Hepatocyte (in vitro differentiated cells): ENCODE data around the gene STXBP6. TPM values are rescaled to one million over a fixed set of nuclear protein-coding genes. Genes with fewer than 3 reads are reported as not detected.
"Not testable (repeated sequence)": the region's sequence is repeated elsewhere in the genome, so short reads cannot be mapped to it uniquely, and the experiment has no call there.

ENCODE experiments used
- DNase-seq: peaks from one replicate; pipeline ENCODE4 v3.0.0-alpha.2; 2016; ENCODE audit warnings: low spot score
- H2AFZ ChIP-seq: fragments of 200-600 bp; sonication (generic); 2 replicates; pipeline ENCODE4 v1.6.0; 2016; ENCODE audit warnings: antibody characterized with exemption, mild to moderate bottlenecking
- H3K27ac ChIP-seq: fragments of 200-600 bp; sonication (generic); 2 replicates; pipeline ENCODE4 v1.5.1; 2016; ENCODE audit warnings: mild to moderate bottlenecking
- H3K27me3 ChIP-seq: fragments of 200-600 bp; sonication (generic); 2 replicates; pipeline ENCODE4 v1.6.1; 2016
- H3K36me3 ChIP-seq: fragments of 200-600 bp; sonication (generic); replicated peaks from 2 replicates; pipeline ENCODE4 v1.5.1; 2016; ENCODE audit warnings: low read depth; ENCODE audit not compliant: insufficient read depth
- H3K4me1 ChIP-seq: fragments of 200-600 bp; sonication (generic); 2 replicates; pipeline ENCODE4 v1.5.1; 2016; ENCODE audit warnings: mild to moderate bottlenecking, moderate library complexity; ENCODE audit not compliant: insufficient read depth
- H3K4me2 ChIP-seq: fragments of 200-600 bp; sonication (generic); 2 replicates; pipeline ENCODE4 v1.6.0; 2016
- H3K4me3 ChIP-seq: fragments of 200-600 bp; sonication (generic); 2 replicates; pipeline ENCODE4 v1.5.1; 2016; ENCODE audit warnings: mild to moderate bottlenecking
- H3K79me2 ChIP-seq: fragments of 200-600 bp; sonication (generic); 2 replicates; pipeline ENCODE4 v1.6.0; 2017; ENCODE audit warnings: mild to moderate bottlenecking
- H3K9me2 ChIP-seq: fragments of 200-600 bp; sonication (generic); replicated peaks from 2 replicates; pipeline ENCODE4 v1.6.0; 2017; ENCODE audit warnings: mild to moderate bottlenecking; ENCODE audit not compliant: insufficient read depth
- H3K9me3 ChIP-seq: fragments of 200-600 bp; sonication (generic); 2 replicates; pipeline ENCODE4 v1.5.1; 2016; ENCODE audit warnings: low read depth, mild to moderate bottlenecking
- H4K20me1 ChIP-seq: fragments of 200-600 bp; sonication (generic); 2 replicates; pipeline ENCODE4 v1.6.0; 2016; ENCODE audit warnings: mild to moderate bottlenecking; ENCODE audit not compliant: insufficient read depth, poor library complexity, severe bottlenecking
- CTCF ChIP-seq: fragments of 200-600 bp; sonication (generic); IDR thresholded peaks from 2 replicates; pipeline ENCODE4 v1.5.1; 2016; ENCODE audit warnings: antibody characterized with exemption, mild to moderate bottlenecking; ENCODE audit not compliant: poor library complexity
- EZH2 ChIP-seq: fragments of 200-600 bp; sonication (generic); IDR thresholded peaks from 2 replicates; pipeline ENCODE4 v1.6.1; 2016; ENCODE audit warnings: antibody characterized with exemption, mild to moderate bottlenecking, borderline replicate concordance
- EZH2phosphoT487 ChIP-seq: fragments of 200-600 bp; sonication (generic); IDR thresholded peaks from one replicate; pipeline ENCODE4 v1.6.1; 2018; ENCODE audit warnings: antibody characterized with exemption, mild to moderate bottlenecking, low read depth, moderate library complexity; ENCODE audit not compliant: unreplicated experiment, severe bottlenecking
- WGBS: methylation state at CpG from one replicate; pipeline ENCODE4 v1.1.6; 2016; ENCODE audit warnings: low lambda C conversion rate; ENCODE audit errors: missing lambda C conversion rate; 5-methylcytosine and 5-hydroxymethylcytosine counted together
- polyA plus RNA-seq: library from polyadenylated mRNA; unstranded; fragments of >200 nt; fragmentation: Nextera tagmentation; extraction: Ambion mirVana; gene quantifications from 2 replicates; pipeline ENCODE4 v1.2.1, GENCODE V29; 2016
- total RNA-seq: library from RNA; depleted of rRNA; stranded (reverse); fragments of >200 nt; gene quantifications from 2 replicates; pipeline ENCODE4 v1.2.3, GENCODE V29; 2014

Gene STXBP6
- total and polyA plus RNA-seq, 2 experiments from 2014 or later: 34.1 to 44.9 TPM

GRCh38 chr14:24774187-24774915, 275.6 kb downstream of the STXBP6 start:
- peak; percentile 9 for DNase-seq
- Histone ChIP-seq H3K4me3 (no peak overlapping the region), H3K27me3 (no peaks in the 10 kb centered on the region), H4K20me1 (no peaks in the 10 kb centered on the region), H3K9me2 (no peaks in the 10 kb centered on the region), H3K4me2 (peak overlapping the region; percentile 23), H3K36me3 (no peaks in the 10 kb centered on the region), H3K79me2 (no peaks in the 10 kb centered on the region), H3K27ac (peak overlapping the region; percentile 48), H3K9me3 (no peaks in the 10 kb centered on the region), H3K4me1 (no peaks in the 10 kb centered on the region), H2AFZ (no peak overlapping the region)
- 45% methylated on average over 6 of the region's 6 CpGs for WGBS
- TF ChIP-seq EZH2: no peak
- TF ChIP-seq EZH2phosphoT487: no peak
- TF ChIP-seq CTCF: no peak

DNA sequence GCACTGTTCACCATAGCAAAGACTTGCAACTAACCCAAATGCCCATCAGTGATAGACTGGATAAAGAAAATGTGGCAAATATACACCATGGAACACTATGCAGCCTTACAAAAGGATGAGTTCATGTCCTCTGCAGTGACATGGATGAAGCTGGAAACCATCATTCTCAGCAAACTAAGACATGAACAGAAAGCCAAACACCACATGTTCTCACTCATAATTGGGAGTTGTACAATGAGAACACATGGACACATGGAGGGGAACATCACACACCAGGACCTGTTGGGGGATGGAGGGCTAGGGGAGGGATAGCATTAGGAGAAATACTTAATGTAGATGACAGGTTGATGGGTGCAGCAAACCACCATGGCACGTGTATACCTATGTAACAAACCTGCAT, 276.4 kb downstream of the STXBP6 start:
- H3K27me3 ChIP-seq, H2AFZ ChIP-seq, H3K4me2 ChIP-seq, H3K79me2 ChIP-seq, H3K27ac ChIP-seq, H3K4me3 ChIP-seq, H3K36me3 ChIP-seq, DNase-seq, H3K9me3 ChIP-seq, H3K4me1 ChIP-seq, H4K20me1 ChIP-seq, H3K9me2 ChIP-seq: not testable (repeated sequence)
- WGBS: 100% methylated on average over 1 of the region's 1 CpG

DNA sequence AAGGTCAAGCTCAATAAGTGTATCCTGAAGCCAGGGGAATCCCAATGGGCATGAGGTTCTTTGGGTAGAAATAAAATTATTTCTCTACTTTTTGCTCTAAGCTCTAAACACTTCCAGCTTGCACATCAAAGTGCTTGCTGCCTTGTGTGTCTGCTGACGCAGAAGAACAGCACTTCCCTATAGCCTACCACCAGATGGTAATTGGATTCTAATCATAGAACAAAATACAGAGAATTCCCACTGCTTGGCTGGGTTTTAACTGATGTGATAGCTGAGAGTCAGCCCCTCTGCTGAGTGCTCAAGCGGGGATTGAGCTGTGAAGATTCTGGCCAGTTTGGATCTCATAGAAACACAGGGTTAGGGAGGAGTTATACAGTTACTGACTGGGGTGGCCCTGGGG, 283.5 kb downstream of the STXBP6 start:
- DNase-seq: no peak
- H2AFZ ChIP-seq: no peak overlapping the region
- H4K20me1 ChIP-seq: no peaks in the 10 kb centered on the region
- H3K9me2 ChIP-seq: no peaks in the 10 kb centered on the region
- no peaks in the 10 kb centered on the region for H3K79me2 ChIP-seq
- H3K4me2 ChIP-seq: no peak overlapping the region
- no peaks in the 10 kb centered on the region for H3K27me3 ChIP-seq
- no peak overlapping the region for H3K4me3 ChIP-seq
- WGBS: 53% methylated on average over 2 of the region's 2 CpGs
- H3K9me3 ChIP-seq: no peaks in the 10 kb centered on the region
- H3K4me1 ChIP-seq: no peaks in the 10 kb centered on the region
- no peak for TF ChIP-seq EZH2phosphoT487
- no peak for TF ChIP-seq CTCF
- no peak for TF ChIP-seq EZH2
- no peak overlapping the region for H3K27ac ChIP-seq
- H3K36me3 ChIP-seq: no peaks in the 10 kb centered on the region

DNA sequence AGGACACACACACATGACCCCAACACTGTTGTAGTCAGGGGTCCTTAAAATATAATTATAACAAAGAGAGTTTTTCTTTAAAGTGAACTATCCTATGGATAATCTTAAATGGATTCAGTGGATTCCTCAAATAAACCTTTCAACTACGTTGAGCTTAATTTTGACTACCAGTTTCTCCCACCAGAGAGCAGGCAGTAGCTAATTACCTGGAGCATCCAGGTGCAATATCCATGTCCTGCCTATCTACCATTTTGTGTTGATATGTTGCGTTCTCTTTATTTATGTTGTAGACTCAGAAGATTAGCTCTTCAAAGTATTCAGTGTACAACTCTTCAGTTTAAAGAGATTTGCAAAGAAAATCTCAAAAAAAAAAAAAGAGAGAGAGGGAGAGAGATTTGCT, 288.8 kb downstream of the STXBP6 start:
- no peaks in the 10 kb centered on the region for H3K9me2 ChIP-seq
- H3K4me1 ChIP-seq: no peaks in the 10 kb centered on the region
- H3K4me2 ChIP-seq: no peak overlapping the region
- H3K79me2 ChIP-seq: no peaks in the 10 kb centered on the region
- H3K9me3 ChIP-seq: no peaks in the 10 kb centered on the region
- 57% methylated on average over 2 of the region's 2 CpGs for WGBS
- H4K20me1 ChIP-seq: no peaks in the 10 kb centered on the region
- no peak for DNase-seq
- no peak for TF ChIP-seq CTCF
- TF ChIP-seq EZH2phosphoT487: no peak
- no peak for TF ChIP-seq EZH2
- no peak overlapping the region for H3K27ac ChIP-seq
- no peaks in the 10 kb centered on the region for H3K36me3 ChIP-seq
- H3K4me3 ChIP-seq: no peak overlapping the region
- no peak overlapping the region for H2AFZ ChIP-seq
- no peaks in the 10 kb centered on the region for H3K27me3 ChIP-seq
